ENCODE data around the gene H1-8. TPM values are rescaled to one million over a fixed set of nuclear protein-coding genes. Genes with fewer than 3 reads are reported as not detected.
A peak's percentile ranks its signal among the peaks of the same experiment; 100 is the strongest.

The H1-8 gene
- total and polyA plus RNA-seq, 11 donors: not detected

DNA sequence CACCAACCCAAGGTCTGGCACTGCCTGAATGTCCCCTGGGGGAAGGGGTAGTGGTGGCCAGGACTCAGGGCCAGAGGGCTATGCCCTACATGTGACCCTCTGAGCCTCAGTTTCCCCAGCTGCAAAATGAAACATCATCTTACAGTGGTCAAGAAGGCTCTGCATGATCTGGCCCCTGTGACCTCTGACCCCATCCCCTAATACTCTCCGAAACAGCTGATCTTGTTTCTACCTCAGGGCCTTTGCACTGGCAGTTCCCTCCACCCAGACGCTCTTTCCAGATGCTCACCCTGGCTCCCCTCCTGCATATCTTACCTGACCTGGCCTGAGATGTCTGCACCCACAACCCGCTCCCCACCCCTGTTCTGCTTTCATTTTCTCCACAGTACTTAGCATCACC lies 41.7 kb downstream of the H1-8 start:
- DNase-seq: no peak
- H3K9me3 ChIP-seq: no peaks in the 10 kb centered on the region
- H3K4me1 ChIP-seq: peaks cover 0 to 44% (median 24%) of the 10 kb centered on the region in 12 donors
- no peak for ATAC-seq
- TF ChIP-seq, protein P1, sequence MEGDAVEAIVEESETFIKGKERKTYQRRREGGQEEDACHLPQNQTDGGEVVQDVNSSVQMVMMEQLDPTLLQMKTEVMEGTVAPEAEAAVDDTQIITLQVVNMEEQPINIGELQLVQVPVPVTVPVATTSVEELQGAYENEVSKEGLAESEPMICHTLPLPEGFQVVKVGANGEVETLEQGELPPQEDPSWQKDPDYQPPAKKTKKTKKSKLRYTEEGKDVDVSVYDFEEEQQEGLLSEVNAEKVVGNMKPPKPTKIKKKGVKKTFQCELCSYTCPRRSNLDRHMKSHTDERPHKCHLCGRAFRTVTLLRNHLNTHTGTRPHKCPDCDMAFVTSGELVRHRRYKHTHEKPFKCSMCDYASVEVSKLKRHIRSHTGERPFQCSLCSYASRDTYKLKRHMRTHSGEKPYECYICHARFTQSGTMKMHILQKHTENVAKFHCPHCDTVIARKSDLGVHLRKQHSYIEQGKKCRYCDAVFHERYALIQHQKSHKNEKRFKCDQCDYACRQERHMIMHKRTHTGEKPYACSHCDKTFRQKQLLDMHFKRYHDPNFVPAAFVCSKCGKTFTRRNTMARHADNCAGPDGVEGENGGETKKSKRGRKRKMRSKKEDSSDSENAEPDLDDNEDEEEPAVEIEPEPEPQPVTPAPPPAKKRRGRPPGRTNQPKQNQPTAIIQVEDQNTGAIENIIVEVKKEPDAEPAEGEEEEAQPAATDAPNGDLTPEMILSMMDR (IDR thresholded peaks at IDR 0.05): no peak
- no peak for TF ChIP-seq POLR2A (IDR thresholded peaks at IDR 0.05)
- no peaks in the 10 kb centered on the region for H3K27me3 ChIP-seq
- intact Hi-C loops (cut with DNase I): no loop called here
- H3K36me3 ChIP-seq: peaks cover 0 to 96% (median 70%) of the 10 kb centered on the region in 9 donors
- no peak overlapping the region for H3K4me3 ChIP-seq
- no peak overlapping the region for H3K27ac ChIP-seq
- 64 to 96% (median 85%) methylated on average over 3 of the region's 3 CpGs for WGBS, 4 donors

DNA sequence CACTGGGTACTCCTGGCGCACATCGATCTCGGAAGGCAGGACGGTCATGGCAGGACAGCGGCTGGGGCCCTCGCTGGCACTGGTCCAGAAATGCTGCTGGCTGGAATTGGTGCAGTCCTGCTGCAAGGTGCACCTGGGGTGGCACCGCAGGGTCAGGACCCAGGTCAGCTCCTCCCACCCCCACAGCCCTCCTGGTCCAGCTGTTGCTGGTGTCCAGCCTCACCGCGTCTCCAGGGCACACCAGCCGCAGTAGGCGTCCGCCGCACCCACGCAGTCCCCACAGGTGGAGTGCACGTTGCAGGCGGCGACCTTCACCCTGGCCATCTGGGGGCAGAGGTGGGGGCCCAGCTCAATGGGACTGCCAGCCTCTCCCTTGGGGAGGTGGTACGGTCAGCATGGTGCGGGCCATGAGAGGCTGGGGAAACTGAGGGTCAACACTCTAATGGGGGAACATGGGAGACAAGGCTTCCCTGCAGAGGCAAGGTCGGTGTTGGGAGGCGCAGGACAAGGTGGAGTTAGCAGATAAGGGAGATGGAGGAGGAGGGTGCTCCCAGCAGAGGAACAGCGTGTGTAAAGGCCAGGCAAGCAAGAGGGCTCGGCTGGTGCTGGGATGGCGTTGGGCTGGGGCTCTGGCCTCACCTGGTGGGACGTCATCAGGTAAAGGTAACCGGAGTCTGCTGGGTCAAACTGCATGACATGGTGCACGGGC lies 43.1 kb downstream of the H1-8 start:
- WGBS, 4 donors: 92 to 94% (median 93%) methylated on average over 23 to 27 of the region's 27 CpGs
- no peak for DNase-seq
- Histone ChIP-seq H3K4me3 (no peak overlapping the region), H3K4me1 (peaks cover 7 to 54% (median 37%) of the 10 kb centered on the region in 12 donors), H3K27ac (peak overlapping the region in 1 of 12 donors; percentile 61), H3K9me3 (no peaks in the 10 kb centered on the region), H3K27me3 (no peaks in the 10 kb centered on the region), H3K36me3 (peaks cover 0 to 82% (median 58%) of the 10 kb centered on the region in 9 donors)
- no peak for ATAC-seq
- TF ChIP-seq, protein P1 (IDR thresholded peaks at IDR 0.05): no peak
- no peak for TF ChIP-seq POLR2A (IDR thresholded peaks at IDR 0.05)
- intact Hi-C loops (cut with DNase I): no loop called here

DNA sequence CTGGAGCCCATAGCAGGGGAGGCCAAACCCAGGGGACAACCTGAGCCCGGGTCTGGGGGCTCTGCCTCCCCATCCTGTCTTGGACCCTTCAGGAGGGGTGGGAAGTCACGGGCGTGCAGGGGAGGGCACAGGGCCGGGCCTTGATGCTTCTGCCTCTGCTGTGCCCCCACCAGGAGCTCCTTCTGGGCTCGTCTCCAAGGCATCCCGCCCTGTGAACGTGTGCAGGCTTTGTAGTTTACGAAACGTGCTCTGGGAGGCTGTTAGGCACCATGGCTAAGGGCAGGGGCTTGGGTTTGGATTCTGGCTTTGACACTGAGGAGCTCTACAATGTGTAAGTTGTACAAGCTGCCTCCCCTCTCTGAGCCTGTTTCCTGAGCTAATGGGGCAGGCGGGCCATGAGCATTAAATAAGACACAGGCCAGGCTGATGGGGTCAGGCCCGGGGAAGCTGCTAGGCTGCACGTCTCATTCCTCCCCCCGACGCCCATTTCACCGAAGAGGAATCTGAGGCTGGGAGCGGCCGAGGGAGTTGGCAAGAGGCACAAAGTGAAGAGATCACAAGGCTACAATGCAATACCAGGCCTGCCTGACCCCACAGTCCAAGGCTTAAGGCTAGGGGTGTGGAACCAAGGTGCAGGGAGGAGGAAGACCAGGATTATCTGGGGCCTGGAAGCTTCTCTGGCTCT lies 43.9 kb downstream of the H1-8 start:
- peak in 2 of 4 donors; percentile 25 to 32 for ATAC-seq
- Histone ChIP-seq H3K27ac (peak overlapping the region in 8 of 12 donors; percentile 28 to 61 (median 40)), H3K36me3 (peaks cover 0 to 74% (median 50%) of the 10 kb centered on the region in 9 donors), H3K9me3 (no peaks in the 10 kb centered on the region), H3K27me3 (no peaks in the 10 kb centered on the region), H3K4me1 (peaks cover 14 to 62% (median 44%) of the 10 kb centered on the region in 12 donors), H3K4me3 (no peak overlapping the region)
- 51 to 67% (median 57%) methylated on average over 11 to 17 of the region's 17 CpGs for WGBS, 4 donors
- intact Hi-C loops (cut with DNase I): no loop called here
- TF ChIP-seq, protein P1 (IDR thresholded peaks at IDR 0.05): no peak
- no peak for TF ChIP-seq POLR2A (IDR thresholded peaks at IDR 0.05)
- DNase-seq: peak in 1 of 5 donors; percentile 61

DNA sequence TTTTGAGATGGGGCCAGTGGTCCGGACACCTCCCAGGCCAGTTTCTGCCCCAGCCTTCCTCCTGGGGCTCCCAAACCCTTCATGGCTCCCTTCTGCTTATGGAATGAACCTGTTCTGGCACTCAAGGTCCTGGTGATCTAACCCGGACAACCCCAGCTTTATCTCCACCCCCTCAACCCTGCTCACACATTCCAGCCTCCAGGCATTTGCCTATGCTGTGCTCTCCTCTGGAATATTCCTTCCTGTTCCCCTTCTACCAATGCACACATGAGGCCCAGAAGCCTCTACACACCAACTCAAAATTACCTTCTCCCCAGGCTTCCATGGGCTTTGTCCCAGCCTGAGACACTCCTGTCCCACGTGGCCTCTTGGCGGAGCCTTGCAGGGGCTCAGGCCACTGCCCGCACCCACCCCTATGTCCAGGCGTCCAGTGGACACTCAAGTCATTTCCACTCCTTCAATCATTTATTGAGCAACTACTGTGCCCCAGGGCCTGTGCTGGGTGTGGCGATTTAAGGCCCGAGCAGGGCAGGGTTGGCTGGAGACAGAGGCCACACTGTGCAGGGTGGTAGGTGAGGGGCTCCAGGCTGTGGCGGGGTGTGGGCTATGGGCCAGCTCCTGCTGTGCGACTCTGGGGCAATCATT lies 44.7 kb downstream of the H1-8 start:
- intact Hi-C loops (cut with DNase I): no loop called here
- ATAC-seq: no peak
- 81 to 86% (median 83%) methylated on average over 10 of the region's 10 CpGs for WGBS, 4 donors
- no peaks in the 10 kb centered on the region for H3K9me3 ChIP-seq
- H3K36me3 ChIP-seq: peaks cover 0 to 66% (median 44%) of the 10 kb centered on the region in 9 donors
- peaks cover 18 to 68% (median 51%) of the 10 kb centered on the region in 12 donors for H3K4me1 ChIP-seq
- H3K4me3 ChIP-seq: no peak overlapping the region
- H3K27me3 ChIP-seq: no peaks in the 10 kb centered on the region
- TF ChIP-seq, protein P1 (IDR thresholded peaks at IDR 0.05): no peak
- TF ChIP-seq POLR2A (IDR thresholded peaks at IDR 0.05): no peak
- peak overlapping the region in 7 of 12 donors; percentile 3 to 61 (median 38) for H3K27ac ChIP-seq
- DNase-seq: no peak

All from heart left ventricle (tissue), 16 donors.